Activated T-helper 1 cell treated with anti-CD3 and anti-CD28 coated beads, Interleukin-12 subunit alpha, Interleukin-12 subunit beta, Interleukin-2, Interleukin-4 antibody, amounts not matched to agents 30 ng/mL and 10 ng/mL and 1 ng/mL, durations not matched to agents 14 hours and 24 hours and 36 hours (primary cell): ENCODE data around the gene LYPD6B. TPM values are rescaled to one million over a fixed set of nuclear protein-coding genes. Genes with fewer than 3 reads are reported as not detected.

Experiments
- DNase-seq: peaks from one replicate; pipeline ENCODE4 v3.0.0; 2021; ENCODE audit warnings: low spot score
- H3K27ac Mint-ChIP-seq: one replicate; pipeline ENCODE4 v1.8.0; 2021; ENCODE audit warnings: mild to moderate bottlenecking, mixed read lengths
- H3K27me3 Mint-ChIP-seq: one replicate; pipeline ENCODE4 v1.8.0; 2022; ENCODE audit warnings: mild to moderate bottlenecking, moderate library complexity, mixed read lengths; ENCODE audit not compliant: insufficient read depth
- H3K36me3 Mint-ChIP-seq: one replicate; pipeline ENCODE4 v1.8.0; 2021; ENCODE audit warnings: low read depth, mixed read lengths
- H3K4me1 Mint-ChIP-seq: one replicate; pipeline ENCODE4 v1.8.0; 2021; ENCODE audit warnings: low read depth, mixed read lengths
- H3K4me3 Mint-ChIP-seq: one replicate; pipeline ENCODE4 v1.8.0; 2021; ENCODE audit warnings: mild to moderate bottlenecking, moderate library complexity, mixed read lengths
- H3K9me3 Mint-ChIP-seq: one replicate; pipeline ENCODE4 v1.8.0; 2021; ENCODE audit warnings: mixed read lengths
- intact Hi-C: fragments of 100-400 bp; cut with micrococcal nuclease; formaldehyde crosslinking; loops from one replicate; pipeline ENCODE4 v1.15.1; 2024
- total RNA-seq: library from RNA; stranded (reverse); gene quantifications from 2 replicates; pipeline ENCODE4 v1.2.3, GENCODE V29; 2022

Gene LYPD6B
- total RNA-seq, 1 donor from 2014 or later = not detected

GRCh38 chr2:149036507-149037293 lies 1.8 kb upstream of the LYPD6B start:
- Mint-ChIP-seq H3K27ac (no peak overlapping the region), H3K27me3 (peaks cover 41% of the 10 kb centered on the region), H3K36me3 (no peaks in the 10 kb centered on the region), H3K9me3 (no peaks in the 10 kb centered on the region), H3K4me3 (no peak overlapping the region), H3K4me1 (no peaks in the 10 kb centered on the region)
- intact Hi-C loops = no loop called here
- DNase-seq = no peak

- H3K27me3 Mint-ChIP-seq = peaks cover 51% of the 10 kb centered on the region
- no peak overlapping the region for H3K27ac Mint-ChIP-seq
- H3K9me3 Mint-ChIP-seq = no peaks in the 10 kb centered on the region
- intact Hi-C loops = no loop called here
- H3K36me3 Mint-ChIP-seq = no peaks in the 10 kb centered on the region
- H3K4me1 Mint-ChIP-seq = no peaks in the 10 kb centered on the region
- no peak overlapping the region for H3K4me3 Mint-ChIP-seq
- DNase-seq = no peak
Observed at GRCh38 chr2:149037851-149038250, 648 bp upstream of the LYPD6B start.

DNA sequence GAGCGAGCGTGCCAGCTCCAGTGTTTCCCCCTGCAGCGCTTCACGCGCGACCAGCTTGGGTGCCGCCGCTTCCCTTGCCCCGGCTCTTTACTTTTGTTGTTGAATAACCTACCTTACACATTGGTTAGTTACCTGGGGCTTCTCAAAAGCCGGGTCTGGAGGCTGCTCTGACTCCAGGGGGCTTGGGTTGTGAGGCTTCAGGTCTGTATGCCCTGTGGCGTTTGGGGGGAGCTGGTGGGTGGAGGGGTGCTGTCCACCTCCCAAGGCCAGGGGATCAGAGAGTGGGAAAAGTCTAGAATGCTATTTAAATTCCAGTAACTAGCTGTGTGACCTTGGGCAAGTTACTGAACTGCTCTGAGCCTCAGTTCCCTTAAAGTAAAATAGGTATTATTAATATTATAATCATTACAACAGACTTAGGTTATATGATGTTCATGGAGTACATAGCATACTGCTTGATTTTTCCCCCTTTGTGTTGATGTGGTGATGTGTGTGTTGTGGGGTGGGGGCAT lies 770 bp downstream of the LYPD6B start:
- DNase-seq = no peak
- intact Hi-C loops = no loop called here
- Mint-ChIP-seq H3K27ac (no peak overlapping the region), H3K4me3 (no peak overlapping the region), H3K4me1 (no peaks in the 10 kb centered on the region), H3K27me3 (peaks cover 59% of the 10 kb centered on the region), H3K9me3 (no peaks in the 10 kb centered on the region), H3K36me3 (no peaks in the 10 kb centered on the region)

DNA sequence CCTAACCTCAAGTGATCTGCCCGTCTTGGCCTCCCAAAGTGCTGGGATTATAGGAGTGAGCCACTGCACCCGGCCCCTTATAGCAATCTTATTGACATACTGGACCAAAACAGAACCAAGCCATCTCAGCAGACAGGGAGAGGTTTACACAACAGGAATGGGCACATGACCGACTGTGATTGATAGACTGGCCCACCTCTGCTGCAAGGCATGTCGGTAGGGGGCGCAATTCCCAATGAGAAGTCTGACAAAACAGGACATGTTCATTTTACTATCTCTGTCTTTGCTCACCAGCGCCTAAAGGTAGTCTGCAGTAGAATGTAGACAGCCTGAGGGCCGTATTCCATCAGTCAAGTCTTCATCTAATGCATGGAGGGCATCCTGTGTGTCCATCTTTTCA lies 2.0 kb downstream of the LYPD6B start:
- Mint-ChIP-seq H3K27ac (no peak overlapping the region), H3K4me3 (no peak overlapping the region), H3K9me3 (no peaks in the 10 kb centered on the region), H3K36me3 (no peaks in the 10 kb centered on the region), H3K27me3 (peaks cover 62% of the 10 kb centered on the region), H3K4me1 (no peaks in the 10 kb centered on the region)
- no peak for DNase-seq
- intact Hi-C loops = loop anchor here (1.0 kb wide), 1 partner anchor 521 kb away; no protein-coding TSS in a partner anchor

DNA sequence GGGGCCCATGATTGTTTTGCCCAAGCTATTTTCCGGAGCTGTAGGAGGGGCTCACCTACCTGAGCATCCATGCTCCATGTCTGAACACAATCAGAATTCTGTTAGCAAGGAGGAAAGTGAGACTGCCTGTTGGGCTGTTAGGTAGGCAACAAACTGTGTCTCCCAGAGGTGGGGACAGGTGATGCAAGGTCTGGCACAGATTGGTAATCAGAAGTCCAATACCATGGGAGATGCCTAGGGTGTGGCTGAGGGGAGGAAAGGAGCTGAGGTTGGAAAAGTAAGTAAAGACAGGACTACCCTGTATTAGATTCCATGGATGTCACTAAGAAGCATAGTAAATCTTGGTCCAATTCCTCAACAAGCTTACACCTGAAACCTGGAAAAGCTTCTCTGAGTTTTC lies 3.0 kb downstream of the LYPD6B start:
- Mint-ChIP-seq H3K4me1 (no peaks in the 10 kb centered on the region), H3K9me3 (no peaks in the 10 kb centered on the region), H3K27me3 (peaks cover 63% of the 10 kb centered on the region), H3K4me3 (no peak overlapping the region), H3K27ac (no peak overlapping the region), H3K36me3 (no peaks in the 10 kb centered on the region)
- no peak for DNase-seq
- intact Hi-C loops = no loop called here

GRCh38 chr2:149042881-149043280 lies 4.4 kb downstream of the LYPD6B start:
- H3K36me3 Mint-ChIP-seq = no peaks in the 10 kb centered on the region
- H3K4me1 Mint-ChIP-seq = no peaks in the 10 kb centered on the region
- peaks cover 50% of the 10 kb centered on the region for H3K27me3 Mint-ChIP-seq
- H3K27ac Mint-ChIP-seq = no peak overlapping the region
- intact Hi-C loops = no loop called here
- no peak for DNase-seq
- H3K4me3 Mint-ChIP-seq = no peak overlapping the region
- peaks cover 8% of the 10 kb centered on the region for H3K9me3 Mint-ChIP-seq

GRCh38 chr2:149044500-149044899 lies 6.0 kb downstream of the LYPD6B start:
- no peak for DNase-seq
- intact Hi-C loops = no loop called here
- Mint-ChIP-seq H3K4me1 (no peaks in the 10 kb centered on the region), H3K4me3 (no peak overlapping the region), H3K9me3 (peaks cover 9% of the 10 kb centered on the region), H3K27ac (no peak overlapping the region), H3K27me3 (peaks cover 44% of the 10 kb centered on the region), H3K36me3 (no peaks in the 10 kb centered on the region)

DNA sequence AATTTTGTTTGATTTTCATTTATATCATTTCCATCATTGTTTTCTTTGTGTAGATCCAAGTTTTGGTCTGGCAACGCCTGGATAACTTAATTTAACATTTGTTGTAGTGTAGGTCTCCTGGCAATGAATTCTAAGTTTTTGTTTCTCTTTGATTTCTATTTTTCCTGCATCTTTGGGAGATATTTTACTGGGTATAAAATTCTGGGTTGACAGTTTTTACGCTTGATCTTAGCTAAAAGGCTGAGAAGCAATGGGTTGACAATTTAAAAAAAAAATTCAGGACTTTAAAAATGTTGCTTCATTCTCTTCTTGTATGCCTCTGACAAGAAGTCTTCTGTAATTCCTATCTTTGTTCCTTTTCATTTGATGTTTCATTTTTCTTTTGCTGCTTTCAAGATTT lies 8.6 kb downstream of the LYPD6B start:
- intact Hi-C loops = no loop called here
- Mint-ChIP-seq H3K9me3 (peaks cover 9% of the 10 kb centered on the region), H3K4me3 (no peak overlapping the region), H3K27ac (no peak overlapping the region), H3K27me3 (peaks cover 31% of the 10 kb centered on the region), H3K36me3 (no peaks in the 10 kb centered on the region), H3K4me1 (no peaks in the 10 kb centered on the region)
- DNase-seq = no peak

DNA sequence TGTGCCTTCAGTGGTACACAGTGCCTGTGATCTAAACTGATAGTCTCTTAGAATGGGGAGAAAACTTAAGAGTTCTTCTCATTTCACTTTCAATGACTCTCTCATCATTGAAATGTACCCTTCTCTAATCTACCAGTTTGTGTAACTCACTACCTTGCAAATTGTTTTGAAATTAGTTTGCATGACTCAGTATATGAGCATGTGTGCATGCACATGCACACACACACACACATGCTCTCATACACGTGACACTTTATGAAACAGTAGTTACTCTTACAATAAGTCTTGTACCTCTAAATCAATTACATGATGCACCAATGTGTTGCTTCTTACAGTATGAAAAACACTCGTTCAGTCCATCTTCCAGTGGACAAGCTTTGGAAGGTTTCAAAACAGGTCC lies 10.6 kb downstream of the LYPD6B start:
- Mint-ChIP-seq H3K27ac (no peak overlapping the region), H3K36me3 (no peaks in the 10 kb centered on the region), H3K27me3 (peaks cover 11% of the 10 kb centered on the region), H3K4me3 (no peak overlapping the region), H3K9me3 (peaks cover 9% of the 10 kb centered on the region), H3K4me1 (no peaks in the 10 kb centered on the region)
- intact Hi-C loops = no loop called here
- no peak for DNase-seq

DNA sequence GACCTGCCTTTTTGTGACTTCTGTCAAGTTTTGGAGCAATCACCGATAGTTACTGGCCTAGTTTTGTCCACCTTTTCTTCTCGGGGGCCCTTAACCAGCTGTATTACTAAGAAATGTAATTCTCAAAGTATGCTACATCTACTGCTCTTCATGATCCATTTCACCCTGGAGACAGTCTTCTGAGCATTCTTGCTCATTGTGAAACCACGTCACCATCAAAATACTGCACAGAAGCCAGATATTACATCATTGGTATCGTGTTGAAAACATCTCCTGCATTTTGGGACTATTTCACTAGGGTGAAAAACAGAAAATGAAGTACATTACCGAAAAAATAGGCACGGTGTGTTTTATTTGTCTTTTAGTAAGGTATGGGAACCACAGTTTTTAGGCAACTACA lies 11.7 kb downstream of the LYPD6B start:
- Mint-ChIP-seq H3K27me3 (peaks cover 9% of the 10 kb centered on the region), H3K4me3 (no peak overlapping the region), H3K9me3 (peaks cover 9% of the 10 kb centered on the region), H3K27ac (no peak overlapping the region), H3K36me3 (no peaks in the 10 kb centered on the region), H3K4me1 (no peaks in the 10 kb centered on the region)
- intact Hi-C loops = no loop called here
- DNase-seq = no peak

GRCh38 chr2:149055751-149056150 lies 17.3 kb downstream of the LYPD6B start:
- Mint-ChIP-seq H3K4me3 (no peak overlapping the region), H3K27me3 (peaks cover 9% of the 10 kb centered on the region), H3K27ac (no peak overlapping the region), H3K4me1 (no peaks in the 10 kb centered on the region), H3K9me3 (no peaks in the 10 kb centered on the region), H3K36me3 (no peaks in the 10 kb centered on the region)
- intact Hi-C loops = no loop called here
- no peak for DNase-seq

- Mint-ChIP-seq H3K4me3 (no peak overlapping the region), H3K27ac (no peak overlapping the region), H3K36me3 (no peaks in the 10 kb centered on the region), H3K27me3 (peaks cover 9% of the 10 kb centered on the region), H3K9me3 (no peaks in the 10 kb centered on the region), H3K4me1 (no peaks in the 10 kb centered on the region)
- intact Hi-C loops = no loop called here
- no peak for DNase-seq
Observed at GRCh38 chr2:149056541-149057255, 18.2 kb downstream of the LYPD6B start.

GRCh38 chr2:149057401-149057800 lies 18.9 kb downstream of the LYPD6B start:
- Mint-ChIP-seq H3K4me1 (no peaks in the 10 kb centered on the region), H3K36me3 (no peaks in the 10 kb centered on the region), H3K4me3 (no peak overlapping the region), H3K27ac (no peak overlapping the region), H3K9me3 (no peaks in the 10 kb centered on the region), H3K27me3 (peaks cover 9% of the 10 kb centered on the region)
- no peak for DNase-seq
- intact Hi-C loops = no loop called here
